SK-N-SH treated with all-trans-retinoic acid at 6 μM for 48 hours (cell line): ENCODE results near the gene ZNF14.

Source experiments
- ATAC-seq: fragments of 200-7000 bp; cut with Tn5 transposase; 3 replicates; pipeline ENCODE4 v1.9.1; 2020; ENCODE audit warnings: mild to moderate bottlenecking, moderate library complexity
- CREB5 ChIP-seq: fragments of 250-450 bp; sonication (Bioruptor Pico); IDR thresholded peaks from 2 replicates; pipeline ENCODE4 v1.5.1; 2020; ENCODE audit warnings: low read depth, mild to moderate bottlenecking, moderate library complexity
- CSRNP3 ChIP-seq: fragments of 250-450 bp; sonication (Bioruptor Pico); IDR thresholded peaks from 2 replicates; pipeline ENCODE4 v1.5.1; 2021; ENCODE audit warnings: mild to moderate bottlenecking, moderate library complexity
- ESRRG ChIP-seq: fragments of 250-450 bp; sonication (Bioruptor Pico); IDR thresholded peaks from 2 replicates; pipeline ENCODE4 v1.6.1; 2021; ENCODE audit warnings: mild to moderate bottlenecking
- ISL1 ChIP-seq: fragments of 250-450 bp; sonication (Bioruptor Pico); IDR thresholded peaks from 2 replicates; pipeline ENCODE4 v2.1.2; 2022; ENCODE audit warnings: mild to moderate bottlenecking, moderate library complexity
- PATZ1 ChIP-seq: fragments of 250-450 bp; sonication (Bioruptor Pico); IDR thresholded peaks from 2 replicates; pipeline ENCODE4 v1.8.0; 2020; ENCODE audit warnings: mild to moderate bottlenecking, moderate library complexity, borderline replicate concordance
- PPARA ChIP-seq: fragments of 250-450 bp; sonication (Bioruptor Pico); IDR thresholded peaks from 2 replicates; pipeline ENCODE4 v1.5.0; 2020; ENCODE audit warnings: mild to moderate bottlenecking, borderline replicate concordance
- TCF4 ChIP-seq: fragments of 250-450 bp; sonication (Bioruptor Pico); IDR thresholded peaks from 2 replicates; pipeline ENCODE4 v1.8.0; 2021; ENCODE audit warnings: mild to moderate bottlenecking, moderate library complexity, borderline replicate concordance
- TOX ChIP-seq: fragments of 250-450 bp; sonication (Bioruptor Pico); IDR thresholded peaks from 2 replicates; pipeline ENCODE4 v1.8.0; 2021; ENCODE audit warnings: mild to moderate bottlenecking, moderate library complexity, borderline replicate concordance
- TSHZ2 ChIP-seq: fragments of 250-450 bp; sonication (Bioruptor Pico); IDR thresholded peaks from 2 replicates; pipeline ENCODE4 v1.5.0; 2020; ENCODE audit warnings: mild to moderate bottlenecking, moderate library complexity
- ZC3H10 ChIP-seq: fragments of 250-450 bp; sonication (Bioruptor Pico); IDR thresholded peaks from 2 replicates; pipeline ENCODE4 v1.5.1; 2021; ENCODE audit warnings: mild to moderate bottlenecking, moderate library complexity
- ZFP3 ChIP-seq: fragments of 250-450 bp; sonication (Bioruptor Pico); IDR thresholded peaks from 2 replicates; pipeline ENCODE4 v1.5.0; 2020; ENCODE audit warnings: mild to moderate bottlenecking, moderate library complexity
- ZFP30 ChIP-seq: fragments of 450-650 bp; formaldehyde crosslinking; IDR thresholded peaks from 2 replicates; pipeline ENCODE4 v1.5.0; 2022; ENCODE audit warnings: mild to moderate bottlenecking, moderate library complexity
- ZNF565 ChIP-seq: fragments of 450-650 bp; formaldehyde crosslinking; conservative IDR thresholded peaks from 2 replicates; pipeline ENCODE4 v1.5.0; 2020; ENCODE audit warnings: low read depth, mild to moderate bottlenecking, moderate library complexity
- ZNF70 ChIP-seq: fragments of 450-650 bp; formaldehyde crosslinking; IDR thresholded peaks from 2 replicates; pipeline ENCODE4 v1.5.0; 2020; ENCODE audit warnings: mild to moderate bottlenecking, moderate library complexity
- ZNF8 ChIP-seq: fragments of 450-650 bp; formaldehyde crosslinking; IDR thresholded peaks from 2 replicates; pipeline ENCODE4 v1.5.0; 2020; ENCODE audit warnings: mild to moderate bottlenecking, moderate library complexity

Gene ZNF14

GRCh38 chr19:19674315-19674714, 58.6 kb downstream of the ZNF14 start:
- ATAC-seq = no peak
- TF ChIP-seq ISL1 (CRISPR knock-in tag) (no peak), ZFP30 (CRISPR knock-in tag) (no peak), TCF4 (CRISPR knock-in tag) (no peak), TSHZ2 (CRISPR knock-in tag) (no peak)

- ATAC-seq = no peak
- TF ChIP-seq ZNF8 (CRISPR knock-in tag) (no peak), CSRNP3 (CRISPR knock-in tag) (no peak), PPARA (no peak), CREB5 (no peak), TSHZ2 (CRISPR knock-in tag) (no peak), ZFP3 (CRISPR knock-in tag) (no peak), PATZ1 (CRISPR knock-in tag) (no peak), ZNF565 (CRISPR knock-in tag) (no peak), TOX (CRISPR knock-in tag) (no peak), ZC3H10 (no peak), ZNF70 (CRISPR knock-in tag) (no peak)
Observed at GRCh38 chr19:19672816-19673215, 60.1 kb downstream of the ZNF14 start.

GRCh38 chr19:19670070-19670551, 62.8 kb downstream of the ZNF14 start:
- TF ChIP-seq PPARA (no peak), PATZ1 (CRISPR knock-in tag) (no peak), ESRRG (CRISPR knock-in tag) (no peak), ZFP3 (CRISPR knock-in tag) (no peak), ZNF565 (CRISPR knock-in tag) (no peak), ZNF8 (CRISPR knock-in tag) (no peak)
- ATAC-seq = no peak
